Measurements from ENCODE around the gene ACKR4.
A peak's percentile ranks its signal among the peaks of the same experiment; 100 is the strongest.
"Not testable (repeated sequence)": the region's sequence is repeated elsewhere in the genome, so short reads cannot be mapped to it uniquely, and the experiment has no call there.

Gene ACKR4

GRCh38 chr3:132637590-132637989, 40.5 kb downstream of the ACKR4 start:
- TF ChIP-seq, protein P1, sequence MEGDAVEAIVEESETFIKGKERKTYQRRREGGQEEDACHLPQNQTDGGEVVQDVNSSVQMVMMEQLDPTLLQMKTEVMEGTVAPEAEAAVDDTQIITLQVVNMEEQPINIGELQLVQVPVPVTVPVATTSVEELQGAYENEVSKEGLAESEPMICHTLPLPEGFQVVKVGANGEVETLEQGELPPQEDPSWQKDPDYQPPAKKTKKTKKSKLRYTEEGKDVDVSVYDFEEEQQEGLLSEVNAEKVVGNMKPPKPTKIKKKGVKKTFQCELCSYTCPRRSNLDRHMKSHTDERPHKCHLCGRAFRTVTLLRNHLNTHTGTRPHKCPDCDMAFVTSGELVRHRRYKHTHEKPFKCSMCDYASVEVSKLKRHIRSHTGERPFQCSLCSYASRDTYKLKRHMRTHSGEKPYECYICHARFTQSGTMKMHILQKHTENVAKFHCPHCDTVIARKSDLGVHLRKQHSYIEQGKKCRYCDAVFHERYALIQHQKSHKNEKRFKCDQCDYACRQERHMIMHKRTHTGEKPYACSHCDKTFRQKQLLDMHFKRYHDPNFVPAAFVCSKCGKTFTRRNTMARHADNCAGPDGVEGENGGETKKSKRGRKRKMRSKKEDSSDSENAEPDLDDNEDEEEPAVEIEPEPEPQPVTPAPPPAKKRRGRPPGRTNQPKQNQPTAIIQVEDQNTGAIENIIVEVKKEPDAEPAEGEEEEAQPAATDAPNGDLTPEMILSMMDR (conservative IDR thresholded peaks at IDR 0.05; ENCODE audit: low read length): no peak
- no peak overlapping the region for H3K4me3 ChIP-seq (ENCODE audit: low read length)
- DNase-seq (ENCODE audit: low read depth): peak; percentile 75

- TF ChIP-seq, protein P1 (conservative IDR thresholded peaks at IDR 0.05; ENCODE audit: low read length): no peak
- no peak for DNase-seq (ENCODE audit: low read depth)
- H3K4me3 ChIP-seq (ENCODE audit: low read length): no peak overlapping the region
Observed at GRCh38 chr3:132638706-132639105, 41.6 kb downstream of the ACKR4 start.

GRCh38 chr3:132641427-132641826, 44.4 kb downstream of the ACKR4 start:
- DNase-seq (ENCODE audit: low read depth); H3K4me3 ChIP-seq (ENCODE audit: low read length): not testable (repeated sequence)

- DNase-seq (ENCODE audit: low read depth): peak; percentile 62
- TF ChIP-seq, protein P1 (conservative IDR thresholded peaks at IDR 0.05; ENCODE audit: low read length): peak; percentile 74
- H3K4me3 ChIP-seq (ENCODE audit: low read length): no peak overlapping the region
Observed at GRCh38 chr3:132641837-132642538, 44.9 kb downstream of the ACKR4 start.

DNA sequence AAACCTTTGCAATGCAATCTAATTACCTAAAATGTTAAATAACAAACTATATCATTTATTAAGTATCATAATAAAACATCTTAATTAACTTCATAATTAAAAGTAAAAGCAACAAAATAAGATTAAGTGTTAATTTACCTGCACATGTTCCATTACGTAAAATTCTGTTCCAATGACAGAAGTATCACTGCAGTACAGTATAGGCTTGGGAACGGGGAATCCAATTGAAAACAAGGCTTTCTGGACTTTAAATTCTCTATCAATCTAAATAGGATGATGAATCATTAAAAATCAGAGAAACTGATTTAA, 45.4 kb downstream of the ACKR4 start:
- DNase-seq (ENCODE audit: low read depth): no peak
- TF ChIP-seq, protein P1 (conservative IDR thresholded peaks at IDR 0.05; ENCODE audit: low read length): no peak
- H3K4me3 ChIP-seq (ENCODE audit: low read length): no peak overlapping the region

GRCh38 chr3:132643366-132643765, 46.3 kb downstream of the ACKR4 start:
- no peak for DNase-seq (ENCODE audit: low read depth)
- H3K4me3 ChIP-seq (ENCODE audit: low read length): no peak overlapping the region
- TF ChIP-seq, protein P1 (conservative IDR thresholded peaks at IDR 0.05; ENCODE audit: low read length): no peak

- TF ChIP-seq, protein P1 (conservative IDR thresholded peaks at IDR 0.05; ENCODE audit: low read length): no peak
- DNase-seq (ENCODE audit: low read depth): no peak
Observed at GRCh38 chr3:132645058-132645457, 48.0 kb downstream of the ACKR4 start.

GRCh38 chr3:132650153-132650552, 53.1 kb downstream of the ACKR4 start:
- no peak for DNase-seq (ENCODE audit: low read depth)
- no peak overlapping the region for H3K4me3 ChIP-seq (ENCODE audit: low read length)
- TF ChIP-seq, protein P1 (conservative IDR thresholded peaks at IDR 0.05; ENCODE audit: low read length): no peak

More at GRCh38 chr3:132645058-132645457, 48.0 kb downstream of the ACKR4 start:
- no peak overlapping the region for H3K4me3 ChIP-seq (ENCODE audit: low read length)

Data from AG10803 (cell line).